ENCODE measurements around the gene TMEM116. TPM values are rescaled to one million over a fixed set of nuclear protein-coding genes. Genes with fewer than 3 reads are reported as not detected.

The TMEM116 gene
- total RNA-seq, 4 donors from 2014 or later: 10.5 to 17.9 (median 14.5) TPM

DNA sequence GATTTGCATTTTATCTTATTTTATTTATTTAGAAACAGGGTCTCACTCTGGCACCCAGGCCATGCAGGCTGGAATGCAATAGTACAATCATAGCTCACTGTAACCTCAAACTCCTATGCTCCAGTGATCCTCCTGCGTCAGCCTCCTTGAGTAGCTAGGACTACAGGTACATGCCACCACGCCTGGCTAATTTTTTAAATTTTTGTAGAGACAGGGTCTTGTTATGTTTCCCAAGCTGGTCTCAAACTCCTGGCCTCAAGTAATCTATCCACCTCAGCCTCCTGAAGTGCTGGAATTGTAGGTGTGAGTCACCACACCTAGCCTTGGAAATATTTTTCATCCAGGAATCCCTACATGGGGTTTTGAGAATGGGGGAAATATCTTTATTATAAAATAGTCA lies 86.3 kb downstream of the TMEM116 start:
- TF ChIP-seq CTCF (IDR thresholded peaks at IDR 0.05; ENCODE audit: low read depth): no peak

- no peak for TF ChIP-seq CTCF (IDR thresholded peaks at IDR 0.05; ENCODE audit: low read depth)
Measured at GRCh38 chr12:111925171-111925570, 87.8 kb downstream of the TMEM116 start.

GRCh38 chr12:111907740-111908139 lies 105.2 kb downstream of the TMEM116 start:
- no peak for TF ChIP-seq CTCF (IDR thresholded peaks at IDR 0.05; ENCODE audit: low read depth)

- TF ChIP-seq CTCF (IDR thresholded peaks at IDR 0.05; ENCODE audit: low read depth): no peak
Measured at GRCh38 chr12:111905502-111905901, 107.5 kb downstream of the TMEM116 start.

GRCh38 chr12:111904446-111904975 lies 108.5 kb downstream of the TMEM116 start:
- no peak for TF ChIP-seq CTCF (IDR thresholded peaks at IDR 0.05; ENCODE audit: low read depth)

DNA sequence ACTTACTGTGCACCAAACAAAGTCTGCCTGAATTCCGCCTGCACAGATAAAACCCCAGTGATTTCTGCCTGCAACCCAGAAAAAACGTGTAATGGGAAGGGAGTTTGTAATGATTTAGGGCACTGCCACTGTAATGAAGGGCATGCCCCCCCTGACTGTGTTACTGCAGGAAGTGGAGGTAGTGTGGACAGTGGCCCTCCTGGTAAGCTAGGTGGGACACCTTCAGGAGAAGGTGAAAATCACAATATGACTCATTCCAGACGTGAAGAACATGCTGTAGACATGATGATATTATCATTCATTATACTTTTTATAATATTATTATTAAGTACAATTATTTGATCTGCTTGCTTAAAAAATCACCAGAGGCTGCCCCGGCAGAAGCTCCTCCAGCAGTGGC lies 111.8 kb downstream of the TMEM116 start:
- no peak for TF ChIP-seq CTCF (IDR thresholded peaks at IDR 0.05; ENCODE audit: low read depth)

DNA sequence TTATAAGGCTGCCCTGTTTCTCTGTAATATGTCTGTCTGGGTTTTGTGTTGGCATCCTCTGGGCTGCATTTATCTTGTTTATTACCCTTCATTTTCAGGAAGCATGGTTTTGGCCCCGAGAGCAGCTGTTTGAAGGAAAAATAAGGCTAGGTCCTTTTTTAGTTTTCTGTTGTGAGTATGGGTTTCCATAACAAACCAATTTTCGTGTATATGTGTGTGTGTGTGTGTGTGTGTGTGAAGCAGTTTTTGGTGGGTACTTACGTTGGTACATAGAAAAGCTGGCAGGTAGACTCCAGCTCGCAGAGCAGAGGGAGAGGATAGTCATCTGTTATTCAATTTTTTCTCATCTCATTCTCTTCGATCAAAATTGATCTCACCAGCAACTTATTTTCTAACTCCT lies 118.4 kb downstream of the TMEM116 start:
- TF ChIP-seq CTCF (IDR thresholded peaks at IDR 0.05; ENCODE audit: low read depth): no peak
